Endothelial cell of umbilical vein (primary cell): ENCODE data around the gene ZNF516. TPM values are rescaled to one million over a fixed set of nuclear protein-coding genes. Genes with fewer than 3 reads are reported as not detected.

Experiments
- BruUV-seq: library from RNA; stranded (reverse); fragments of 400-500 nt; replicated peaks from 2 replicates; lab custom pipeline; 2021; lab: Mats Ljungman, UMichigan
- CTCF ChIA-PET: fragments of 300-600, 350-600 bp; sonication (Branson Sonifier 250); formaldehyde crosslinking; loops from one replicate; lab custom pipeline; 2021; ENCODE audit warnings: antibody characterized with exemption, inconsistent platforms; lab: Charles Lee
- POLR2A ChIA-PET: fragments of 300-600, 350-600 bp; sonication (Branson Sonifier 250); formaldehyde crosslinking; loops from one replicate; lab custom pipeline; 2021; ENCODE audit warnings: antibody characterized with exemption, inconsistent platforms; lab: Charles Lee
- DNase-seq: peaks from one replicate; pipeline ENCODE4 v3.0.0-alpha.2; 2011; ENCODE audit warnings: low read depth, low spot score
- FAIRE-seq: peaks from 2 replicates; lab custom pipeline; 2011; peaks lifted over from hg19 to GRCh38; lab: Jason Lieb, UNC
- H2AFZ ChIP-seq: 2 replicates; pipeline ENCODE4 v1.6.0; 2012; ENCODE audit warnings: low read depth, low read length, control low read depth, inconsistent platforms
- H3K27ac ChIP-seq: 2 replicates; pipeline ENCODE4 v1.5.1; 2011; ENCODE audit warnings: low read depth, mild to moderate bottlenecking, control low read depth, low read length, moderate library complexity; ENCODE audit not compliant: insufficient read depth
- H3K27me3 ChIP-seq, 2 experiments: 2 replicates each; pipeline versions ENCODE4 v1.6.0 to v1.6.1; 2011; ENCODE audit warnings: low read length in 2 of 2, mixed read lengths in 1 of 2; ENCODE audit not compliant: control insufficient read depth in 2 of 2, insufficient read depth in 2 of 2
- H3K36me3 ChIP-seq, 2 experiments: 2 replicates in 1 of 2; 3 replicates in 1 of 2; pipeline ENCODE4 v1.5.1; 2011; ENCODE audit warnings: low read length in 2 of 2, mild to moderate bottlenecking in 1 of 2, moderate library complexity in 1 of 2; ENCODE audit not compliant: control insufficient read depth in 2 of 2, insufficient read depth in 2 of 2; ENCODE audit errors: extremely low read depth in 1 of 2
- H3K4me1 ChIP-seq: 3 replicates; pipeline ENCODE4 v1.5.1; 2011; ENCODE audit warnings: mild to moderate bottlenecking, low read length; ENCODE audit not compliant: control insufficient read depth, insufficient read depth; ENCODE audit errors: extremely low read depth
- H3K4me2 ChIP-seq: 2 replicates; pipeline ENCODE4 v1.6.1; 2011; ENCODE audit warnings: low read length, control low read depth, mixed read lengths; ENCODE audit not compliant: insufficient read depth
- H3K4me3 ChIP-seq, 3 experiments: fragments of 200-600 bp in 1 of 3; sonication (generic), shearing (Covaris generic) in 1 of 3; replicated peaks in 1 of 3; 2 replicates each; pipeline ENCODE4 v1.5.1; 2011 to 2016; ENCODE audit warnings: control low read depth in 3 of 3, low read length in 3 of 3, mild to moderate bottlenecking in 2 of 3, inconsistent platforms in 1 of 3, low read depth in 1 of 3, moderate library complexity in 1 of 3; ENCODE audit not compliant: insufficient read depth in 1 of 3
- H3K79me2 ChIP-seq: 2 replicates; pipeline ENCODE4 v1.6.0; 2012; ENCODE audit warnings: low read length, inconsistent platforms; ENCODE audit not compliant: control insufficient read depth, insufficient read depth
- H3K9ac ChIP-seq: replicated peaks from 2 replicates; pipeline ENCODE3; 2011; ENCODE audit warnings: low read length, control low read depth; ENCODE audit not compliant: insufficient read depth; ENCODE audit errors: extremely low read depth
- H3K9me1 ChIP-seq: replicated peaks from 3 replicates; pipeline ENCODE4 v1.6.0; 2011; ENCODE audit warnings: mild to moderate bottlenecking, low read length; ENCODE audit not compliant: control insufficient read depth, insufficient read depth; ENCODE audit errors: extremely low read depth
- H3K9me3 ChIP-seq: replicated peaks from 2 replicates; pipeline ENCODE4 v1.5.1; 2012; ENCODE audit warnings: low read length, inconsistent platforms; ENCODE audit not compliant: control insufficient read depth, insufficient read depth
- H4K20me1 ChIP-seq: replicated peaks from 2 replicates; pipeline ENCODE3; 2011; ENCODE audit warnings: mild to moderate bottlenecking, low read length; ENCODE audit not compliant: control insufficient read depth, insufficient read depth; ENCODE audit errors: extremely low read depth
- CTCF ChIP-seq, 2 donors: IDR thresholded peaks; 1 replicate in 1 of 2; 2 replicates in 1 of 2; pipeline ENCODE4 v1.5.1; 2011; ENCODE audit warnings: low read length in 2 of 2, mild to moderate bottlenecking in 2 of 2, moderate library complexity in 2 of 2, control low read depth in 1 of 2, inconsistent platforms in 1 of 2, low read depth in 1 of 2; ENCODE audit not compliant: insufficient read depth in 1 of 2; ENCODE audit errors: extremely low read depth in 1 of 2
- EZH2 ChIP-seq: IDR thresholded peaks from 2 replicates; pipeline ENCODE4 v1.6.1; 2012; ENCODE audit warnings: borderline replicate concordance, low read depth, mild to moderate bottlenecking, moderate library complexity, low read length, inconsistent platforms; ENCODE audit not compliant: severe bottlenecking
- FOS ChIP-seq: IDR thresholded peaks from 2 replicates; pipeline ENCODE4 v1.6.1; 2011; ENCODE audit warnings: mild to moderate bottlenecking, low read length, moderate library complexity, borderline replicate concordance; ENCODE audit not compliant: insufficient read depth
- GATA2 ChIP-seq: IDR thresholded peaks from 2 replicates; pipeline ENCODE4 v1.7.0; 2011; ENCODE audit warnings: low read depth, mild to moderate bottlenecking, moderate library complexity, mixed read lengths, low read length; ENCODE audit not compliant: insufficient read length, insufficient read depth
- JUN ChIP-seq: IDR thresholded peaks from 2 replicates; pipeline ENCODE4 v1.6.1; 2011; ENCODE audit warnings: borderline replicate concordance, low read depth; ENCODE audit not compliant: insufficient read length, insufficient read depth
- MAX ChIP-seq: IDR thresholded peaks from 2 replicates; pipeline ENCODE4 v1.6.1; 2011; ENCODE audit not compliant: insufficient read depth, insufficient read length
- MYC ChIP-seq: IDR thresholded peaks from one replicate; pipeline ENCODE4 v1.6.1; 2011; ENCODE audit warnings: mild to moderate bottlenecking, low read depth, low read length
- POLR2A ChIP-seq: IDR thresholded peaks from 2 replicates; pipeline ENCODE4 v1.6.1; 2012; ENCODE audit warnings: low read depth, mild to moderate bottlenecking, control low read depth, low read length
- POLR2AphosphoS5 ChIP-seq: IDR thresholded peaks from 2 replicates; pipeline ENCODE4 v1.6.1; 2012; ENCODE audit warnings: low read depth, mild to moderate bottlenecking, control low read depth, low read length, moderate library complexity; ENCODE audit not compliant: insufficient read depth
- dilution Hi-C: fragments of 300-500 bp; cut with MboI; formaldehyde crosslinking; loops from one replicate; pipeline ENCODE4 v1.15.0; 2019; ENCODE audit warnings: low sequenced_read_pairs; ENCODE audit not compliant: extremely low pct_ligation_motif_present
- intact Hi-C: fragments of 100-400 bp; cut with micrococcal nuclease; formaldehyde crosslinking; loops from one replicate; pipeline ENCODE4 v1.10.0; 2022
- polyA plus RNA-seq, 4 experiments: library from polyadenylated mRNA; depleted of rRNA in 3 of 4; stranded (reverse) in 3 of 4; unstranded in 1 of 4; fragments of >200 nt; gene quantifications; 2 replicates each; pipeline versions ENCODE4 v1.2.1 to v1.2.3, GENCODE V29; 2011 to 2012; ENCODE audit warnings: missing spikeins in 1 of 4
- total RNA-seq: library from RNA; stranded (reverse); gene quantifications from 2 replicates; pipeline ENCODE4 v1.2.3, GENCODE V29; 2021

ZNF516 gene
- total and polyA plus RNA-seq, 2 donors (not counting 3 experiments of a cell fraction or from before 2014, with no cell fraction given), result 3.6 to 19.1 TPM

GRCh38 chr18:76446321-76447257 is 48.5 kb downstream of the ZNF516 start:
- Histone ChIP-seq H3K36me3 (peaks cover 0 to 4% of the 10 kb centered on the region in 2 experiments), H3K9me3 (no peaks in the 10 kb centered on the region), H3K4me3 (no peak overlapping the region), H3K4me1 (peaks cover 22% of the 10 kb centered on the region), H3K4me2 (no peak overlapping the region), H3K27me3 (no peaks in the 10 kb centered on the region), H4K20me1 (no peaks in the 10 kb centered on the region), H3K9ac (no peak overlapping the region), H3K9me1 (no peaks in the 10 kb centered on the region), H3K27ac (no peak overlapping the region), H3K79me2 (peaks cover 8% of the 10 kb centered on the region), H2AFZ (no peak overlapping the region)
- TF ChIP-seq EZH2 (no peak), MYC (no peak), POLR2AphosphoS5 (no peak)
- CTCF ChIA-PET, result interaction anchor here (1.0 to 1.2 kb wide), 2 partner anchors 13 to 263 kb away, joined by 3 read pairs; no protein-coding TSS in a partner anchor
- intact Hi-C loops, result no loop called here
- POLR2A ChIA-PET, result no interaction called here
- no TSS peak for BruUV-seq
- FAIRE-seq, result no peak
- dilution Hi-C loops, result no loop called here
- no peak for DNase-seq

GRCh38 chr18:76445741-76446232 is 49.3 kb downstream of the ZNF516 start:
- POLR2A ChIA-PET, result no interaction called here
- FAIRE-seq, result no peak

More at GRCh38 chr18:76445741-76446232, 49.3 kb downstream of the ZNF516 start:
- Histone ChIP-seq H4K20me1 (no peaks in the 10 kb centered on the region), H3K27me3 (no peaks in the 10 kb centered on the region), H3K4me1 (peaks cover 18% of the 10 kb centered on the region), H3K79me2 (peaks cover 8% of the 10 kb centered on the region), H3K4me3 (no peak overlapping the region), H3K36me3 (peaks cover 0 to 4% of the 10 kb centered on the region in 2 experiments), H3K27ac (no peak overlapping the region), H3K9ac (no peak overlapping the region), H3K9me1 (no peaks in the 10 kb centered on the region), H3K4me2 (no peak overlapping the region), H2AFZ (no peak overlapping the region), H3K9me3 (no peaks in the 10 kb centered on the region)
- BruUV-seq, result no TSS peak
- dilution Hi-C loops, result no loop called here
- intact Hi-C loops, result no loop called here
- DNase-seq, result no peak
- CTCF ChIA-PET, result interaction anchor here (0.7 to 1.2 kb wide), 3 partner anchors 8 to 264 kb away, joined by 3 read pairs; no protein-coding TSS in a partner anchor
- no peak for TF ChIP-seq GATA2
- no peak for TF ChIP-seq CTCF (IDR thresholded peaks at IDR 0.05; ENCODE audit: extremely low read depth in 1 of 2, insufficient read depth in 1 of 2, low read depth in 1 of 2, low read length in 2 of 2)
- no peak for TF ChIP-seq POLR2A
- no peak for TF ChIP-seq POLR2AphosphoS5
- TF ChIP-seq JUN, result no peak
- TF ChIP-seq MAX, result no peak
- no peak for TF ChIP-seq FOS
- no peak for TF ChIP-seq MYC
- no peak for TF ChIP-seq EZH2
